GM12878 (cell line): Measurements from ENCODE around the gene GGCX. TPM values are rescaled to one million over a fixed set of nuclear protein-coding genes. Genes with fewer than 3 reads are reported as not detected.

ENCODE experiments used
- CBFB ChIP-seq: IDR thresholded peaks from 2 replicates; pipeline ENCODE4 v1.6.1; 2016; ENCODE audit warnings: antibody characterized with exemption, low read depth
- CEBPB ChIP-seq, 2 experiments: fragments of 150-350 bp in 1 of 2; IDR thresholded peaks; 2 replicates each; pipeline ENCODE4 v1.6.1; 2012 to 2014; ENCODE audit warnings: low read depth in 2 of 2, low read length in 2 of 2, borderline replicate concordance in 1 of 2, inconsistent platforms in 1 of 2
- CHD1 ChIP-seq: IDR thresholded peaks from 2 replicates; pipeline ENCODE4 v1.6.1; 2012; ENCODE audit warnings: low read depth, low read length, improper control_type of control experiment
- CUX1 ChIP-seq: IDR thresholded peaks from 2 replicates; pipeline ENCODE4 v1.6.1; 2012; ENCODE audit warnings: improper control_type of control experiment, low read depth, low read length; ENCODE audit not compliant: insufficient replicate concordance
- EP300 ChIP-seq, 2 experiments: fragments of 150-350 bp in 1 of 2; IDR thresholded peaks; 2 replicates each; pipeline ENCODE4 v1.6.1; 2011 to 2012; ENCODE audit warnings: low read depth in 2 of 2, low read length in 2 of 2, borderline replicate concordance in 1 of 2, improper control_type of control experiment in 1 of 2, inconsistent platforms in 1 of 2; ENCODE audit not compliant: control insufficient read depth in 1 of 2
- EZH2 ChIP-seq: IDR thresholded peaks from 2 replicates; pipeline ENCODE4 v1.6.1; 2012; ENCODE audit warnings: low read depth, mild to moderate bottlenecking, control low read depth, inconsistent platforms, low read length, borderline replicate concordance; ENCODE audit not compliant: control insufficient read depth
- IKZF1 ChIP-seq: fragments of 450-650 bp; conservative IDR thresholded peaks from 2 replicates; pipeline ENCODE4 v1.6.1; 2017; ENCODE audit warnings: antibody characterized with exemption, mild to moderate bottlenecking
- IRF4 ChIP-seq: IDR thresholded peaks from 2 replicates; pipeline ENCODE4 v1.6.1; 2011; ENCODE audit warnings: low read depth, low read length
- JUNB ChIP-seq: IDR thresholded peaks from 2 replicates; pipeline ENCODE4 v1.6.1; 2016; ENCODE audit warnings: antibody characterized with exemption, mild to moderate bottlenecking
- MEF2B ChIP-seq: fragments of 450-650 bp; IDR thresholded peaks from 2 replicates; pipeline ENCODE4 v1.6.1; 2018; ENCODE audit warnings: mild to moderate bottlenecking, moderate library complexity; ENCODE audit not compliant: partially characterized antibody, poor library complexity, severe bottlenecking
- NFYB ChIP-seq: IDR thresholded peaks from 2 replicates; pipeline ENCODE4 v1.6.1; 2011; ENCODE audit warnings: low read depth, mild to moderate bottlenecking, low read length, improper control_type of control experiment, moderate library complexity; ENCODE audit not compliant: insufficient read depth
- NR2F1 ChIP-seq: fragments of 450-650 bp; conservative IDR thresholded peaks from 2 replicates; pipeline ENCODE4 v1.6.1; 2017; ENCODE audit warnings: mild to moderate bottlenecking
- PAX5 ChIP-seq: IDR thresholded peaks from 2 replicates; pipeline ENCODE4 v1.6.1; 2011; ENCODE audit warnings: low read depth, low read length, borderline replicate concordance
- POLR2AphosphoS5 ChIP-seq: IDR thresholded peaks from 2 replicates; pipeline ENCODE4 v1.6.1; 2011; ENCODE audit warnings: mild to moderate bottlenecking, low read length, inconsistent platforms
- RAD21 ChIP-seq: IDR thresholded peaks from 2 replicates; pipeline ENCODE4 v1.6.1; 2011; ENCODE audit warnings: mild to moderate bottlenecking, low read depth, low read length, moderate library complexity; ENCODE audit not compliant: insufficient read depth
- RAD51 ChIP-seq: fragments of 450-650 bp; IDR thresholded peaks from 2 replicates; pipeline ENCODE4 v1.6.1; 2016; ENCODE audit warnings: moderate library complexity, mild to moderate bottlenecking, inconsistent platforms
- SKIL ChIP-seq: fragments of 450-650 bp; IDR thresholded peaks from 2 replicates; pipeline ENCODE4 v1.6.1; 2017; ENCODE audit warnings: mild to moderate bottlenecking, low read depth, inconsistent platforms; ENCODE audit not compliant: poor library complexity, severe bottlenecking
- SMC3 ChIP-seq: IDR thresholded peaks from 2 replicates; pipeline ENCODE4 v1.6.1; 2011; ENCODE audit warnings: low read length, improper control_type of control experiment, borderline replicate concordance
- TBL1XR1 ChIP-seq: IDR thresholded peaks from 2 replicates; pipeline ENCODE4 v1.6.1; 2012; ENCODE audit warnings: low read depth, low read length, improper control_type of control experiment
- ZNF207 ChIP-seq: fragments of 450-650 bp; IDR thresholded peaks from 2 replicates; pipeline ENCODE4 v1.6.1; 2014; ENCODE audit warnings: antibody characterized with exemption, mild to moderate bottlenecking, borderline replicate concordance
- polyA plus RNA-seq, 11 experiments: library from polyadenylated mRNA; depleted of rRNA in 4 of 11; unstranded in 6 of 11; stranded (reverse) in 5 of 11; fragments of >200 nt; fragmentation: Nextera tagmentation in 4 of 11; fragmentation: Illumina TruSeq in 1 of 11; extraction: Ambion mirVana in 4 of 11; extraction: Trizol in 1 of 11; gene quantifications; 1 replicate in 1 of 11; 2 replicates in 10 of 11; pipeline versions ENCODE4 v1.2.1 to v1.2.3, GENCODE V29; 2011 to 2016; ENCODE audit warnings: inconsistent platforms in 2 of 11, missing spikeins in 2 of 11, low read depth in 1 of 11
- total RNA-seq, 4 experiments: library from RNA; depleted of rRNA in 3 of 4; stranded (reverse); fragments of >200 nt in 3 of 4; fragmentation: Illumina TruSeq in 1 of 4; extraction: Trizol in 1 of 4; gene quantifications; 2 replicates each; pipeline versions ENCODE4 v1.2.1 to v1.2.3, GENCODE V29; 2013 to 2021
- TF ChIP-seq, protein P1 (sequence below): fragments of 450-650 bp; IDR thresholded peaks from 2 replicates; pipeline ENCODE4 v1.6.1; 2017; ENCODE audit warnings: low read depth, mild to moderate bottlenecking, moderate library complexity

GGCX gene
- total and polyA plus RNA-seq, 10 of the 15 experiments (the other 5 are each of a cell fraction or from before 2014, with no cell fraction given): 18.1 to 52.7 (median 25.0) TPM

- no peak for TF ChIP-seq SKIL
- TF ChIP-seq CBFB: no peak; the same call in 1 of the 2 replicates
- 0 out of 2 replicates have a peak, but pooled peaks have one; percentile 12 for TF ChIP-seq NR2F1
- 0 out of 2 replicates have a peak, but pooled peaks have one; percentile 21 for TF ChIP-seq ZNF207
- TF ChIP-seq IRF4: no peak
- TF ChIP-seq RAD51: peak; percentile 57
- no peak for TF ChIP-seq CEBPB (IDR thresholded peaks at IDR 0.05; ENCODE audit: borderline replicate concordance in 1 of 2, low read depth in 2 of 2, low read length in 2 of 2)
- peak; percentile 10 for TF ChIP-seq MEF2B
- TF ChIP-seq RAD21: no peak
- no peak for TF ChIP-seq SMC3
- TF ChIP-seq NFYB: no peak
- no peak for TF ChIP-seq IKZF1
- TF ChIP-seq JUNB: no peak
- TF ChIP-seq CUX1: no peak
- 0 out of 2 replicates have a peak, but pooled peaks have one; percentile 7 for TF ChIP-seq PAX5
- TF ChIP-seq TBL1XR1: no peak
- TF ChIP-seq, protein P1, sequence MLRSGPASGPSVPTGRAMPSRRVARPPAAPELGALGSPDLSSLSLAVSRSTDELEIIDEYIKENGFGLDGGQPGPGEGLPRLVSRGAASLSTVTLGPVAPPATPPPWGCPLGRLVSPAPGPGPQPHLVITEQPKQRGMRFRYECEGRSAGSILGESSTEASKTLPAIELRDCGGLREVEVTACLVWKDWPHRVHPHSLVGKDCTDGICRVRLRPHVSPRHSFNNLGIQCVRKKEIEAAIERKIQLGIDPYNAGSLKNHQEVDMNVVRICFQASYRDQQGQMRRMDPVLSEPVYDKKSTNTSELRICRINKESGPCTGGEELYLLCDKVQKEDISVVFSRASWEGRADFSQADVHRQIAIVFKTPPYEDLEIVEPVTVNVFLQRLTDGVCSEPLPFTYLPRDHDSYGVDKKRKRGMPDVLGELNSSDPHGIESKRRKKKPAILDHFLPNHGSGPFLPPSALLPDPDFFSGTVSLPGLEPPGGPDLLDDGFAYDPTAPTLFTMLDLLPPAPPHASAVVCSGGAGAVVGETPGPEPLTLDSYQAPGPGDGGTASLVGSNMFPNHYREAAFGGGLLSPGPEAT: no peak
- no peak for TF ChIP-seq EP300 (IDR thresholded peaks at IDR 0.05; ENCODE audit: borderline replicate concordance in 1 of 2, control insufficient read depth in 1 of 2, low read depth in 2 of 2, low read length in 2 of 2)
- TF ChIP-seq EZH2: no peak
- no peak; the same call in 1 of the 2 replicates for TF ChIP-seq POLR2AphosphoS5
- no peak for TF ChIP-seq CHD1
These were observed 21.7 kb downstream of the GGCX start (continued) for GRCh38 chr2:85539361-85540132.
